ENCODE measurements around the gene DNAAF9.
A peak's percentile ranks its signal among the peaks of the same experiment; 100 is the strongest.

The DNAAF9 gene

DNA sequence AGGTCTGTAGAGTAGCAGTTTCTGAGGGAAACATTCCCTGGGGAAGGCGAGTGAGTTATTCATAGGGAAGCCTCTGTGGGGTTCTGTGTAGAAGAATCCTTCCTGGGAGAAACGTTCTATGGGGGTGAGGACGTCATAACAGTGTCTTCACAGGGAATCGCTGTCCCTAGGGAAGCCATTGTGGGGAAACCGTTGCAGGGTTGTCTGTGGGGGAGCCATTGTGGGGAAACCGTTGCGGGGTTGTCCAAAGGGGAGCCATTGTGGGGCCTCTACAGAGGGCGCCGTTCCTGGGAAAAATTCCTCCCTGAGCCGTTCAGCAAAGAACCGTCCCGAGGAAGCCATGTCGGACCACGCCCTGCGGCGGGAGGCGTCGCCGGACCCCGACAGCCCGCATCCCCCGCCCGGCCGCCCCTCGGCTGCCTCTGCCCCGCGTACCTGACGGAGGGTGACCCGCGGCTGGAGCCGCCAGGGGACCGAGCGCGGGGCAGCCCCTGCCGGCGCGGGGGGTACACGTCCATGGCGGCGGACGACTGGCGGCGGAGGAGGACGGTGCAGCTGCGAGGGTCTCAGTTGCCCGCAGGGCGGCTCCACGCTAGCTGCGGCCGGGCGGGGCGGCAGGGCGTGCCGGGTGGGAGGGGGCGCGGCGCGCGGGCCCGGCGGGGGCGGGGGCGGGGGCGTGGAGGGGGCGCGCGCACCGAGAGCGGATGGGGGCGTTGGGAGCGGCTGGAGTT lies at the start of gene DNAAF9:
TSS of gene DNAAF9 (minus strand) at position 630 of the 731 bp plus-strand sequence. CDS start at position 518, 112 bp downstream.
- DNase-seq: peak; percentile 79
- H3K4me3 ChIP-seq (ENCODE audit: low read depth, low read length): peak within 1 kb of the TSS; percentile 96
- no peaks in the 10 kb centered on the region for H3K27me3 ChIP-seq (ENCODE audit: insufficient read depth, low read depth, severe bottlenecking)
- TF ChIP-seq, protein P1, sequence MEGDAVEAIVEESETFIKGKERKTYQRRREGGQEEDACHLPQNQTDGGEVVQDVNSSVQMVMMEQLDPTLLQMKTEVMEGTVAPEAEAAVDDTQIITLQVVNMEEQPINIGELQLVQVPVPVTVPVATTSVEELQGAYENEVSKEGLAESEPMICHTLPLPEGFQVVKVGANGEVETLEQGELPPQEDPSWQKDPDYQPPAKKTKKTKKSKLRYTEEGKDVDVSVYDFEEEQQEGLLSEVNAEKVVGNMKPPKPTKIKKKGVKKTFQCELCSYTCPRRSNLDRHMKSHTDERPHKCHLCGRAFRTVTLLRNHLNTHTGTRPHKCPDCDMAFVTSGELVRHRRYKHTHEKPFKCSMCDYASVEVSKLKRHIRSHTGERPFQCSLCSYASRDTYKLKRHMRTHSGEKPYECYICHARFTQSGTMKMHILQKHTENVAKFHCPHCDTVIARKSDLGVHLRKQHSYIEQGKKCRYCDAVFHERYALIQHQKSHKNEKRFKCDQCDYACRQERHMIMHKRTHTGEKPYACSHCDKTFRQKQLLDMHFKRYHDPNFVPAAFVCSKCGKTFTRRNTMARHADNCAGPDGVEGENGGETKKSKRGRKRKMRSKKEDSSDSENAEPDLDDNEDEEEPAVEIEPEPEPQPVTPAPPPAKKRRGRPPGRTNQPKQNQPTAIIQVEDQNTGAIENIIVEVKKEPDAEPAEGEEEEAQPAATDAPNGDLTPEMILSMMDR (IDR thresholded peaks at IDR 0.05; ENCODE audit: low read depth, low read length): peak; percentile 47
- H3K27ac ChIP-seq: peak within 1 kb of the TSS; percentile 72
- no peaks in the 10 kb centered on the region for H3K36me3 ChIP-seq
- H3K9me3 ChIP-seq (ENCODE audit: severe bottlenecking): peaks cover 3% of the 10 kb centered on the region

DNA sequence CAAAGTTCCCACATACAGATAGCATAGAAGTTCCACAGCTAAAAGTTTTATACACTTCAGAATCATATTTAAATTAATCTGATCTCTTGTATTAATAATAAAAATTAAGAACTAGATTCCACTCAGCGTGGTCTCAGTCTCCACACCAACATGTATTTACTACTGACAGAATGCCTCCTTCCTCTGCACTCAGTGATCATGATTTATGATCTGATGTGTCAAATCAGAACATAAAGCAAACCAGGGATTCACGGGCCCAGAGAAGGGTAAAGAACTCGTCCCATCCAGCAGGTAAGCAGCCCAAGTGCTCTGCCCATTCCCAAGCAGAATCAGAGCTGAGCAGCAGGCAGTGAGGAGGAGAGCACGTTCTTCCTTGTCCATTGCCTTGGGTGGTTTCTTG lies 49.2 kb upstream of the DNAAF9 start:
- no peaks in the 10 kb centered on the region for H3K27me3 ChIP-seq (ENCODE audit: insufficient read depth, low read depth, severe bottlenecking)
- H3K4me3 ChIP-seq (ENCODE audit: low read depth, low read length): no peak overlapping the region
- H3K36me3 ChIP-seq: no peaks in the 10 kb centered on the region
- H3K27ac ChIP-seq: no peak overlapping the region
- DNase-seq: no peak
- H3K9me3 ChIP-seq (ENCODE audit: severe bottlenecking): no peaks in the 10 kb centered on the region
- TF ChIP-seq, protein P1 (IDR thresholded peaks at IDR 0.05; ENCODE audit: low read depth, low read length): no peak

DNA sequence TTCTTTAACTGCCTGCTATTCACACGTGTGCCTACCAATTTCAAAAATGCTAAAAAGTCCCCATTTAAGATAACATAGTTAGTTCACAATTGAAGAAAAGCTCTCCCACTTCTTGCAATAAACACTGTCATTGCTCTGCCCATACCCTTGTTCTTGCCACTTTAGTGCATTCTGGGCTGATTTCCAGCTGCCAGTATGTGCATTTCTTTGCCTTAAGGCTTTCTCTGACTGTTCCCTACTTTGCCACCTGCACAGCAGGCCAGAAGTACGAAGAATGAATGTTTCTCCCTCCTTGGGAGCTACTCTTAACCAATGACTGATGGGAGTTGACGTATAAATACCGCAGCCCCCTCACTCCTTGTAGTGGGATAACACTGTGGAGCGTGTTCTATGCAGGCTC lies 47.4 kb upstream of the DNAAF9 start:
- TF ChIP-seq, protein P1 (IDR thresholded peaks at IDR 0.05; ENCODE audit: low read depth, low read length): no peak
- no peaks in the 10 kb centered on the region for H3K9me3 ChIP-seq (ENCODE audit: severe bottlenecking)
- H3K27ac ChIP-seq: no peak overlapping the region
- H3K36me3 ChIP-seq: no peaks in the 10 kb centered on the region
- no peaks in the 10 kb centered on the region for H3K27me3 ChIP-seq (ENCODE audit: insufficient read depth, low read depth, severe bottlenecking)
- no peak overlapping the region for H3K4me3 ChIP-seq (ENCODE audit: low read depth, low read length)
- DNase-seq: no peak

DNA sequence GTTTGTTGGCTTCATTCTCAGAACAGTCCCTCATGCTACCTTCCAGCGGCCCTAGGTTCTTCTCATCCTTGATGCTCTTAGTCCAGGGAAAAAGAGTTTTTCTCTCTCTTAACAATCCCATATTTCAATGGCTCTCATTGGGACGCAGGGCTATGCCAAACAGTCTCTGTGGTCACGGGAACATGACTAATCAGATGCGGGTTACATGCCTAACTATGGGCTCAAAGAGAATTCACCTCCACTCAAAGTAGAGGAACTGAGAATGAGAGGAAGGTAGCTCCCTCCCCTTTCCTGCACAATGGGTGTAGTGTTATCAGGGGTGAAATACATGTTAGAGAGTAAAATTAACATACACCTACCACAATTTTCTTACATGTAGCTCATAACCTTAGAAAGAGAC lies 45.2 kb upstream of the DNAAF9 start:
- Histone ChIP-seq H3K4me3 (ENCODE audit: low read depth, low read length) (no peak overlapping the region), H3K36me3 (no peaks in the 10 kb centered on the region), H3K9me3 (ENCODE audit: severe bottlenecking) (no peaks in the 10 kb centered on the region), H3K27ac (no peak overlapping the region), H3K27me3 (ENCODE audit: insufficient read depth, low read depth, severe bottlenecking) (no peaks in the 10 kb centered on the region)
- no peak for DNase-seq
- TF ChIP-seq, protein P1 (IDR thresholded peaks at IDR 0.05; ENCODE audit: low read depth, low read length): no peak

DNA sequence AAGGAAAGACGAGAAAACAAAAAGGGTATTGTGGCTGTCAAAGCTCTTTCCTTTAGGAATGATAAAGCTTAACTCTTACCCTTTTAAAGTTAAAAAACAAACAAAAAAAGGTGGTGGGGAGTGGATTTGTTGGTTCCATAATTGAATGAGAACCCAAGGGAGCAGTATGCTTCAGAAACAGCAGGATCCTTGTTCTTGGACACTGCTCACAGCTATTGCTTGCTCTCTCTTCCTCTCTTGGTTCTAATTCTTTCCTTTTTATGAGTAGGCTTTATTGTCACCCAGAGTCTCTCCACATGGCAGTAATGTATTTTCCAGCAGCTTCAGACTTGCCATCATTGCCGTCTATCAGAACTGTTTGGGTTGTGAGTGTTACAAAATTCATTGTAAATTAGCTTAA lies 44.7 kb upstream of the DNAAF9 start:
- H3K9me3 ChIP-seq (ENCODE audit: severe bottlenecking): no peaks in the 10 kb centered on the region
- DNase-seq: no peak

More for the DNA sequence above, 44.7 kb upstream of the DNAAF9 start:
- no peak overlapping the region for H3K4me3 ChIP-seq (ENCODE audit: low read depth, low read length)
- TF ChIP-seq, protein P1 (IDR thresholded peaks at IDR 0.05; ENCODE audit: low read depth, low read length): no peak
- H3K27ac ChIP-seq: no peak overlapping the region
- H3K27me3 ChIP-seq (ENCODE audit: insufficient read depth, low read depth, severe bottlenecking): no peaks in the 10 kb centered on the region
- no peaks in the 10 kb centered on the region for H3K36me3 ChIP-seq
